Peyer's patch (tissue), 4 donors: ENCODE measurements around the gene TOMM22.

Experiments
- POLR2A ChIP-seq, 2 donors: fragments of 450-650 bp; IDR thresholded peaks; one replicate each; pipeline ENCODE4 v1.5.1; 2017; ENCODE audit warnings: antibody characterized with exemption in 2 of 2, mild to moderate bottlenecking in 2 of 2, moderate library complexity in 2 of 2
- TF ChIP-seq, protein P1 (sequence below), 6 experiments: fragments of 450-650 bp in 4 of 6; fragments of 200-600 bp in 2 of 6; sonication (generic) in 1 of 6; IDR thresholded peaks; one replicate each; pipeline ENCODE4 v1.5.1; 2017 to 2019; ENCODE audit warnings: antibody characterized with exemption in 6 of 6, mild to moderate bottlenecking in 3 of 6, moderate library complexity in 1 of 6

DNA sequence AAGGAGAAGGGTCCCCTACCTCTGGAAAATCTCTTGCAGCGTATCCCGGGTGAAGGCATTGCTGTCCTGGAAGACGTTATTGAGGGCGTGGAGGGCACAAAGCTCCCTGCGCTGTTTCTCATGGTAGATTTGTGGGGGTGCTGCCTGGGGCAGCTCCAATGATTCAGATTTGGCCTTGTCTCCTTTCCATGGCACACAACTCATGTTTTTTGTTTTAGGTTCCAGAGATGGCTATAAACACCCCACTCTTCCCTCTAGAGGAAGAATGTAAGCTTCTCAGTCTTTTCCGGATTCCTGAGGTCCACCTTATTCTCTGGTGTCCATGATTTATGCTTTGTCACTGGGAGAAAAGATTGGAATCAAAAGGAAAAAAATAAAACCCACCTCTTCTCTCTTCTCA lies 18.0 kb downstream of the TOMM22 start:
- TF ChIP-seq, protein P1, sequence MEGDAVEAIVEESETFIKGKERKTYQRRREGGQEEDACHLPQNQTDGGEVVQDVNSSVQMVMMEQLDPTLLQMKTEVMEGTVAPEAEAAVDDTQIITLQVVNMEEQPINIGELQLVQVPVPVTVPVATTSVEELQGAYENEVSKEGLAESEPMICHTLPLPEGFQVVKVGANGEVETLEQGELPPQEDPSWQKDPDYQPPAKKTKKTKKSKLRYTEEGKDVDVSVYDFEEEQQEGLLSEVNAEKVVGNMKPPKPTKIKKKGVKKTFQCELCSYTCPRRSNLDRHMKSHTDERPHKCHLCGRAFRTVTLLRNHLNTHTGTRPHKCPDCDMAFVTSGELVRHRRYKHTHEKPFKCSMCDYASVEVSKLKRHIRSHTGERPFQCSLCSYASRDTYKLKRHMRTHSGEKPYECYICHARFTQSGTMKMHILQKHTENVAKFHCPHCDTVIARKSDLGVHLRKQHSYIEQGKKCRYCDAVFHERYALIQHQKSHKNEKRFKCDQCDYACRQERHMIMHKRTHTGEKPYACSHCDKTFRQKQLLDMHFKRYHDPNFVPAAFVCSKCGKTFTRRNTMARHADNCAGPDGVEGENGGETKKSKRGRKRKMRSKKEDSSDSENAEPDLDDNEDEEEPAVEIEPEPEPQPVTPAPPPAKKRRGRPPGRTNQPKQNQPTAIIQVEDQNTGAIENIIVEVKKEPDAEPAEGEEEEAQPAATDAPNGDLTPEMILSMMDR (IDR thresholded peaks at IDR 0.05): peak in 1 of 6 experiments; percentile 10
- TF ChIP-seq POLR2A (IDR thresholded peaks at IDR 0.05): no peak
